T-helper 22 cell (primary cell): ENCODE measurements around the gene KANK3.
"Not testable (repeated sequence)": the region's sequence is repeated elsewhere in the genome, so short reads cannot be mapped to it uniquely, and the experiment has no call there.

Source experiments
- DNase-seq: peaks from one replicate; pipeline ENCODE4 v3.0.0-alpha.2; 2020; ENCODE audit warnings: low read depth

The KANK3 gene

DNA sequence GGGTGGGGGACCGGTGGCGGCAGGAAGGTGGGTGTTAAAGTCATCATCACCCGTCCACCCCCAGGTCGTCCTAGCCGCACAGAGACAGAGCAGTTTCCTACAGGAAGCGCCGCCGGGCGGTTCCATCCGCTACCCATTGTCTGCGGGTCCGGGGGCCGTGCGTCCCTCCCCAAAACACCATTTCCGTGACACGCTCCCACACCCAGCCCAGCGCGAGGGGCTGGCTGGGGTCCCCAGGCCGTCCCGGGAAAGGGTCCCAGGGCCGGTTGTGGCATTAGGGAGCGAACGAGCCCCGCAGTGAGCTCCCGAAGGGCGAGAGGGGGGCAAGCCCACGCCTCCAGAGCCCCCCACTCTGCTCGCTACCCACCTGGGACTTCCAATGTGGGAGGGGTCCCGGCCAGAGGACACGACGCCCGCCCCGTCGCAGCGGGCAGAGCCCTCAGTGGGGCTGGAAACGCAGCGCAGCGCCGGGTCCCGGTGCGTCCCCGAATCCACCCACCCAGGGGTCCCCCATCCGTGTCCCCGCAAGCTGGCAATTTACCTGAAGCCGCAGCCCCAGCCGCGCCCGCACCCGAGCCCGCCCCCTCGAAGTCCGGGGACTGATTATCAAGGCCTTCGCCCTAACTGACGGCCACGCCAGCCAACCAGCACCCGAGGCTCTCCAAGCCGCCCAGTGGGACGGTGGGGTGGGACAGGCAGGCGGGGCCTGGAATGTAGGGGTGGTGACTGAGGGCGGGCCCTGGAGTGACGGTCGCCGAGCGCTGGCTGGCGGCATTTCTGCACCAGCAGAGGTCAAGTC, at the start of gene KANK3:
Gene KANK3 (minus strand): TSS at position 579 of the 799 bp plus-strand sequence. CDS start 5,434 bp downstream, outside the sequence.
- peak; percentile 88 for DNase-seq

DNA sequence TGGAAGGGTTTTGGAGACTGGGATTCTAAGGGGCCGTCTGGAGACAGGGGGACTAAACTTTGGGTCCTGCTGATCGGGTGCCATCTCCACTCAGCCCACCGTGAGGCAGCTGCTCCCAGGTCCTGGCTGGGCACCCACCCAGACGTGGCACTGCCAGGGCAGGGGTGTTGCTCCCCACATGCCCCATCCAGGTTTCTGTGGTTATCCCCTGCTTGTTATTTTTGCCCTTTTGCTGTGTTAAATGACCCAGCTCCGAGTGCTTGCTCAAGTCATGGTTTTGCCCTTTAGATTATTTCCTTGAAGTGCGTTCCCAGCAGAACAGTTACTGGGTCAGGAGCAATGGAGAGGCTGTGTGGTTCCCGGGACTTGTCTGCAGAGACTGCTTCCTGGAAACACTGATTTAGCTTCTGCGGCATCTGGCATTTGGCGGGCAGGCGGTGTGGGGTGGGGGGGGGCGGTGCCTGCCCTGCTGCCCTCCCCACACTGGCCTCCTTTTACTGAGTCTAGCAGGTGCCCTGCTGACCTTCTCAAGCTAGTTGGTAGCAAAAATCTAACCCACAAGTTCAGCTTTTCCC, 49.0 kb upstream of the KANK3 start:
- DNase-seq: no peak

DNA sequence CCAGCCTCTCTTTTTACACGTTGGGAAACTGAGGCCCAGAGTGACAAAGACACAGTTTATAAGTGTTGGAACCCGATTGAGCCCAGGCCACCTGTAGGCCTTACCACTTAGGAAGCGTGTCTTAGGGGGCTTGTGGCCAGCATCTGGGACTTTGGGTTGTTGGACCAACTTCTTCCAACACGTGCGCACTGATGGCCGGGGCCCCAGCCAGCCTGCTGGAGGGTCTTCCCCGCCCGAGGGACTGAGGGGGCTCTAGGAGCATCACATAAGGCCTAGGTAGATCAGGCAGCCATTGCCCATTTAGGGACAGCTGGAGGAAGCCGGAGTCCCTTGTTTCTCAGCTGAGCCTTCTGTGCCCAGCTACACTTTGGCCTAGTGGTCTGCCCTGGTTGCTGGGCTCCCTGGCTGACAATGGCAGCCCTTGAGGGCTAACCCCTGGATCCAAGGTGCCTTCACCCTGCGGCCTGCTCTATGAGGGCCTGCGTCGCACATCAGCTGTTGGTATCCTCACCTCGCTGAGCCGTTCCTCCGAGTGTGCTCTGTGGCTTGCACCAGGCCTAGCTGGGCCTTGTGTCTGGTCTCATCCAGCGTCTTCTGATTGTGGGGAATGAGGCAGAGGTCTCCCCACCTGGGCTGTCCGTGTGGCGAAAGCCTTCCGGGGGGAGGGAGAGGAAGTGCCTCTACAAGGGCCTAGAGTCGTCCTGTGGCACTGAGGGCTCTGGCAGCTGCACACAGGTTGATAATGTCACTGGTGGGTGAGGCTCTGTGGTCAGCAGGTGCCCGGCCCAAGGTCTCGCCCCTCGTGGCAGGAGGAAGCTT, 48.3 kb upstream of the KANK3 start:
- no peak for DNase-seq

DNA sequence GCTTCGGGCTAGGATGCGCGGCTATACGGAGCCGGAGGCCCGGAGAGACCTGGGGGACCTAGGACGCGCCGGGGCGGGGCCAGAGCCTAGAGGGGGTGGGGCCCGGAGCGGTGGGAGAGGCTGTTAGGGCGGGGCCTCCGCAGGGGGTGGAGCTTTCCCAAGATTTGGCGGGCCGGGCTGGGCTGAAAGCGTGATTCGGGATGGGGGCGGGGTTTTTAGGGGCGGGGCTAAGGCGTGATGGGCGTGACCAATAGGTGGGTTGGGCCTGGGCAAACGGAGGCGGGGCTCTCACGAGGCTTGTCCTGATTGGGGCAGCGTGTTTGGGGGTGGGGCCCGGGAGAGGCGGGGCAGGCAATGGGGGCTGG, 47.5 kb upstream of the KANK3 start:
- DNase-seq: peak; percentile 84

DNA sequence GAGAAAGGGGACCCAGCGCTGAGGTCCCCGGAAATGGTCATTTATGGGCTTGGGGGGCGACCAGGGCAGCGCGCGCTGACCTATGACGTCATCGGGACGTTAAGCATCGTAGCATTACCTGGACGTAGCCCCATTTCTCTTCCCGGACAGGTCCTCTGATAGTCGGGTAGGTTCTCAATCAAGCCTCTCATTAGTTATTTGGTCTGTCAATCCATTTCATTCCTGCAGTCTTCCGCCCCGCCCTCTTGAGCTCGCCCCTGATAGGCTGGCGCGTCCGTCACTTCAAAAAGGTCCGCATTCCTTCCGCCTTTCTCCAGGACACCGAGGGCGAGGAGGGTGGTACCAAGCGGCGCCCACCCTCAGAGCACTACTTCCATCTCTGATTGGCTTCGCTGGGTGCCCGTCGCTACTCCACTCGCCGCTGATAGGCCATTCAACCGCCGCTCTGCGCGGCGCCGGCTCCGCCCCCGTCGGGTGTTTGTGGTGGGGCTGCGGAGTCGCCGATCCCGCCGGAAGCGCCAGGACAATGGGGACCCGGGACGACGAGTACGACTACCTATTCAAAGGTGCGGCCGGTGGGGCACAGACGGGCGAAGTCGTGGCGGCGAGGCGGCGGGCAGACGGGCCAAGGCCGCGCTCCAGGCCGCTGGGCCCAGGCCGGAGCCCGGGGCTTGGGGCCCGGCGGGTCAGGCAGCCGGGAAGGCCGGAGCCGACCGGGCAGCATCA, 47.0 kb upstream of the KANK3 start, which contains the start of gene RAB11B:
Gene RAB11B (plus strand): TSS at position 470 of the 726 bp plus-strand sequence. CDS start 57 bp downstream, at position 527.
- peak; percentile 98 for DNase-seq

DNA sequence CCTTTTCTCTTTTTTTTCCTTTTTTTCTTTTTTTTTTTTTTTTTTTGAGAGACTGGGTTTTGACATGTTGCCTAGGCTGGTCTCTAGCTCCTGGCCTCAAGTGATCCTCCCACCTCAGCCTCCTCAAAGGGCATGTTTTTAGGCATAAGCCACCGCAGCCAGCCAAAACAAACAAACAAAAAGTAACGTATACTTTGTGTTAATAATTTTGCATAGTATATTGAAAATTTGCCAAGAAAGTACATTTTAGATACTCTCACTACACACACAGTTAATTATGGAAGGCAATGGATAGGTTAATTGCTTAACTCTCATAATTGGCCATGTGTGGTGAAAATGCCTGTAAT, 45.5 kb upstream of the KANK3 start:
- no peak for DNase-seq

DNA sequence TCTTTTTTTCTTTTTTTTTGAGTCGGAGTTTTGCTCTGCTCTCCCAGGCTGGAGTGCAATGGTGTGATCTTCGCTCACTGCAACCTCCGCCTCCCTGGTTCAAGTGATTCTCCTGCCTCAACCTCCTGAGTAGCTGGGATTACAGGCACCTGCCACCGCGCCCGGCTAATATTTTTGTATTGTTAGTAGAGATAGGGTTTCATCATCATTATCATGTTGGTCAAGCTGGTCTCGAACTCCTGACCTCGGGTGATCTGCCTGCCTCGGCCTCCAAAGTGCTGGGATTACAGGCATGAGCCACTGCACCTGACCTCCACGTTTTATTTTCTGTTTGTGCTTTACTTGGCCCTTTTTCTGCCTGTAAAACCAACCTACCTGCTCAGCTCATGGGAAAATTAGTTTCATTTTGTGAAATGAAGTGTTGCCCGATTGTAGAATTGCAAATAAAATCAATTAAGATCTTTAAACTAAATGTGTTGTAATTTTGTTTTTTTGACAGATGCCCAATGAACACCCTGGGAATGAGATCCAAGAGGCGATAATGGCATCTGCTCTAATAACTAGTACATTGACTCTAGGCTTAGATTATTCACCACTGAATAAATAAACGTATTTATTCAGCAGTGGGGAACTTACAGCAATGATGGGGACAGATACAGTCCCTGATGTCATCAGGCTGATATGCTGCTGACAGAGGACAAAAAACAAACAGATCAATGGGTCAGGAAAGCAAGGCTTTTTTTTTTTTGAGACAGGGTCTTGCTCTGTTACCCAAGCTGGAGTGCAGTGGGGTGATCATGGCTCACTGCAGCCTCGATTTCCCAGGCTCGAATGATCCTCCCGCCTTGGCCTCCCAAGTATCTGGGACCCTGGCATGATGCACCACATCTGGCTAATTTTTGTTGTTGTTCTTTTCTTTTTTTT, 44.9 kb upstream of the KANK3 start:
- DNase-seq: no peak

DNA sequence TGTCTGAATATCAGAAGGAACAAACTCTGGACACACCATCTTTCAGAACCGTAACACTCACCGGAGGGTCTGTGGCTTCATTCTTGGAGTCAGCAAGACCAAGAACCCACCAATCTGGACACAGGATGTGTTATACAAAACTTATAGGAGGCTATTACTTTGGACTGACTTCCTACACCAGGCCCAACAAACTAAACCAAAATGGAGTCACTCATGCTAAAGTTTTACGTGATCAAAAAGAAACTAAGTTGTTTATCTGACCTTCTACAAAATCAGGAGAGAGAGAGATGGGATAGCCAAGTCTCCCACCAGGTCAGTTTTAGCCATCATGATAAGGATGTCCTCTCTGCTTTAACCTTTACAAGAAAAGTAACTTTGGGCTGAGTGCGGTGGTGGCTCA, 43.9 kb upstream of the KANK3 start:
- DNase-seq: no peak

DNA sequence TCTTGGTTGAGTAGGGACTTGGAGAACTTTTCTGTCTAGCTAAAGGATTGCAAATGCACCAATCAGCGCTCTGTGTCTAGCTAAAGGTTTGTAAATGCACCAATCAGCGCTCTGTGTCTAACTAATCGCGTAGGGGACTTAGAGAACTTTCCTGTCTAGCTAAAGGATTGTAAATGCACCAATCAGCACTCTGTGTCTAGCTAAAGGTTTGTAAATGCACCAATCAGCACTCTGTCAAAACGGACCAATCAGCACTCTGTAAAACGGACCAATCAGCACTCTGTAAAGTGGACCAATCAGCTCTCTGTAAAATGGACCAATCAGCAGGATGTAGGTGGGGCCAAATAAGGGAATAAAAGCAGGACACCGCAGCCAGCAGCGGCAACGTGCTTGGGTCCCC, 43.4 kb upstream of the KANK3 start:
- DNase-seq: not testable (repeated sequence)

DNA sequence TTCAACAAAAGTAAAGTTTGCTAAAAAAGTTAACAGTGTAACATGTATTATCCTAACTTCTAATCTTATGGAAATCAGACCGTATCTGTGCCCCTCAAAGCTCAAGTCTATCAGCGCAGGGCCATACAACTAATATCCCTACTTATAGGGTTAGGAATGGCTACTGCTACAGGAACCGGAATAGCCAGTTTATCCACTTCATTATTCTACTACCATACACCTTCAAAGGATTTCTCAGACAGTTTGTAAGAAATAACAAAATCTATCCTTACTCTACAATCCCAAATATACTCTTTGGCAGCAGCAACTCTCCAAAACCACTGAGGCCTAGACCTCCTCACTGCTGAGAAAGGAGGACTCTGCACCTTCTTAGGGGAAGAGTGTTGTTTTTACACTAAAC, 42.5 kb upstream of the KANK3 start:
- DNase-seq: not testable (repeated sequence)

DNA sequence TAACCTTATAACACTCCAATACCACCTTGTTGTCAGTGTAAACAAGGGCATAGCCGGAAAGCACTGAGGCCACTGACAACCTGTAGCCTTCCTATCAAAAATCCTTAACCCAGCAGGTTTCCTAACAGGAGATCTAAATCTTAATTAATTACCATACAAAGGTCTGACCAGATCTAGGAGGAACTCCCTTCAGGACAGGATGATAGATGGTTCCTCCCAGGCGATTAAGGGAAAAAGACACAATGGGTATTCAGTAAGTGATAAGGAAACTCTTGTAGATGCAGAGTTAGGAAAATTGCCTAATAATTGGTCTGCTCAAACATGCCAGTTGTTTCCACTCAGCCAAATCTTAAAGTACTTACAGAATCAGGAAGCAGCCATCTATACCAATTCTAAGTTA, 42.0 kb upstream of the KANK3 start:
- DNase-seq: not testable (repeated sequence)

DNA sequence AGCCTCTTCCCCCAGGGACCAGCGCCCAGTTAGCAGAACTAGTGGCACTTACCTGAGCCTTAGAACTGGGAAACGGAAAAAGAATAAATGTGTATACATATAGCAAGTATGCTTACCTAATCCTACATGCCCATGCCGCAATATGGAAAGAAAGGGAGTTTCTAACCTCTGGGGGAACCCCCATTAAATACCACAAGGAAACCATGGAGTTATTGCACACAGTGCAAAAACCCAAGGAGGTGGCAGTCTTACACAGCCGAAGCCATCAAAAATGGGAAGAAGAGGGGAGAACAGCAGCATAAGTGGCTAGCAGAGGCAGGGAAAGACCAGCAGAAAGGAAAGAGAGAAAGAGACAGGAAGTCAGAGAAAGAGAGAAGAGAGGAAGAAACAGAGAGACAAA, 41.5 kb upstream of the KANK3 start:
- not testable (repeated sequence) for DNase-seq

DNA sequence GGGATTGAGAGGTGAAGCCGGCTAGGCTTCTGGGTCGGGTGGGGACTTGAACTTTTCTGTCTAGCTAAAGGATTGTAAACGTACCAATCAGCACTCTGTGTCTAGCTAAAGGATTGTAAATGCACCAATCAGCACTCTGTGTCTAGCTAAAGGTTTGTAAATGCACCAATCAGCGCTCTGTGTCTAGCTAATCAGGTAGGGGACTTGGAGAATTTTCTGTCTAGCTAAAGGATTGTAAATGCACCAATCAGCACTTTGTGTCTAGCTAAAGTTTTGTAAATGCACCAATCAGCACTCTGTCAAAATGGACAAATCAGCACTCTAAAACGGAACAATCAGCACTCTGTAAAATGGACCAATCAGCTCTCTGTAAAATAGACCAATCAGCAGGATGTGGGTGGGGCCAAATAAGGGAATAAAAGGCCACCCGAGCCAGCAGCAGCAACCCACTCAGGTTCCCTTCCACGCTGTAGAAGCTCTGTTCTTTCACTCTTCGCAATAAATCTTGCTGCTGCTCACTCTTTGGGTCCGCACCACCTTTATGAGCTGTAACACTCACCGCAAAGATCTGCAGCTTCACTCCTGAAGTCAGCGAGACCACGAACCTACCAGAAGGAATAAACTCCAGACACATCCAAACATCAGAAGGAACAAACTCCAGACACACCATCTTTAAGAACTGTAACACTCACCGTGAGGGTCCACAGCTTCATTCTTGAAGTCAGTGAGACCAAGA, 36.3 kb upstream of the KANK3 start:
- not testable (repeated sequence) for DNase-seq

DNA sequence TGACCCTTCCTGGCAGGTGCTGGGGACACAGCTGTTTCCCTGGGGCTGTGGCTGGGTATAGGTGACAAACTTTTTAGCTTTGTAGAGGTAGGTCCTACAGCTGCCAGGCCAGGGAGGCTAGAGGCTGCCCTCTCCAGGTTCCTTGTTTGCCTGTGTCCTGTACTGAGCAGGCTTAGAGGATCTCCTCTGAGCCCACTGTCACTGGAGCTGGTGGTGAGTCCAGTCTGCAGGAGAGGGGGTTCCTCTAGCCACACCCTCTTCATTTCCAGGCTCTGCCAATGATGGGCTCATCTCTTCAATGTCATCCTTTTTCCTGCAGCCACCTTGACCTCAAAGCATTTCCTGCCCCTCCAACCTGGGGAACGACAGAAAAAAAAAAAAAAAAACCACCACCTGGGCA, 34.5 kb upstream of the KANK3 start:
- DNase-seq: no peak

DNA sequence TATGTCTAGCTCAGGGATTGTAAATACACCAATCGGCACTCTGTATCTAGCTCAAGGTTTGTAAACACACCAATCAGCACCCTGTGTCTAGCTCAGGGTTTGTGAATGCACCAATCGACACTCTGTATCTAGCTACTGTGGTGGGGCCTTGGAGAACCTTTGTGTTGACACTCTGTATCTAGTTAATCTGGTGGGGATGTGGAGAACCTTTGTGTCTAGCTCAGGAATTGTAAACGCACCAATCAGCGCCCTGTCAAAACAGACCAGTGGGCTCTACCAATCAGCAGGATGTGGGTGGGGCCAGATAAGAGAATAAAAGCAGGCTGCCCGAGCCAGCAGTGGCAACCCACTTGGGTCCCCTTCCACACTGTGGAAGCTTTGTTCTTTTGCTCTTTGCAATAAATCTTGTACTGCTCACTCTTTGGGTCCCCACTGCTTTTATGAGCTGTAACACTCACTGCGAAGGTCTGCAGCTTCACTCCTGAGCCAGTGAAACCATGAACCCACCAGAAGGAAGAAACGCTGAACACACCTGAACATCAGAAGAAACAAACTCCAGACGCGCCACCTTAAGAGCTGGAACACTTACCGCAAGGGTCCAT, 33.4 kb upstream of the KANK3 start:
- not testable (repeated sequence) for DNase-seq

DNA sequence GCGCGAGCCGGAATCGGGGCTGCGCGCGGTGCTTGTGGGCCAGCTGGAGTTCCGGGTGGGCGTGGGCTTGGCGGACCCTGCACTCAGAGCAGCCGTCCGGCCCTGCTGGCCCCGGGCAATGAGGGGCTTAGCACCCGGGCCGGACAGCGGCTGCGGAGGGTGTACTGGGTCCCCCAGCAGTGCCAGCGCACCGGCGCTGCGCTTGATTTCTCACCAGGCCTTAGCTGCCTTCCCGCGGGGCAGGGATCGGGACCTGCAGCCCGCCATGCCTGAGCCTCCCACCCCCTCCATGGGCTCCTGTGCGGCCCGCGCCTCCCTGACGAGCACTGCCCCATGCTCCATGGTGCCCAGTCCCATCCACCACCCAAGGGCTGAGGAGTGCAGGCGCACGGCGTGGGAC, 32.7 kb upstream of the KANK3 start:
- DNase-seq: not testable (repeated sequence)

DNA sequence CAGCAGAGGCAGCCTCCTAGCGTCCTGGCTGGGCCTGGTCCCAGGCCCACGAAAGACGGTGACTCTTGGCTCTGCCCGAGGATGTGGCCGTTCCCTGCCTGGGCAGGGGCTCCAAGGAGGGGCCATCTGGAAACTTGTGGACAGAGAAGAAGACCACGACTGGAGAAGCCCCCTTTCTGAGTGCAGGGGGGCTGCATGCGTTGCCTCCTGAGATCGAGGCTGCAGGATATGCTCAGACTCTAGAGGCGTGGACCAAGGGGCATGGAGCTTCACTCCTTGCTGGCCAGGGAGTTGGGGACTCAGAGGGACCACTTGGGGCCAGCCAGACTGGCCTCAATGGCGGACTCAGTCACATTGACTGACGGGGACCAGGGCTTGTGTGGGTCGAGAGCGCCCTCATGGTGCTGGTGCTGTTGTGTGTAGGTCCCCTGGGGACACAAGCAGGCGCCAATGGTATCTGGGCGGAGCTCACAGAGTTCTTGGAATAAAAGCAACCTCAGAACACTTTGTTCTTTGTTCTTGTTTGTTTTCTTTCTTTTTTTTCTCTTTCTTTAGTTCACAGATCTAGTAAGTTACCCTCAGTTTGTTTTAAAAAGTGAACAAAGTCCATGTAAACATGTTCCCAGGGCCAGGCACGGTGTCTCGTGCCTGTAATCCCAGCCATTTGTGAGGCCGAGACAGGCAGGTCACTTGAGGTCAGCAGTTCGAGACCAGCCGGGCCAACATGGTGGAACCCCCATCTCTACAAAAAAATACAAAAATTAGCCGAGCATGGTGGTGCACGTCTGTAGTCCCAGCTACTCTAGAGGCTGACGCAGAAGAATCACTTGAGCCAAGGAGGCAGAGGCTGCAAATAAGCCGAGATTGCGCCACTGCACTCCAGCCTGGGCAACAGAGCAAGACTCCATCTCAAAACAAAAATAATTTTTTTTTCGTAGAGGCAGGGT, 31.1 kb upstream of the KANK3 start:
- DNase-seq: no peak

DNA sequence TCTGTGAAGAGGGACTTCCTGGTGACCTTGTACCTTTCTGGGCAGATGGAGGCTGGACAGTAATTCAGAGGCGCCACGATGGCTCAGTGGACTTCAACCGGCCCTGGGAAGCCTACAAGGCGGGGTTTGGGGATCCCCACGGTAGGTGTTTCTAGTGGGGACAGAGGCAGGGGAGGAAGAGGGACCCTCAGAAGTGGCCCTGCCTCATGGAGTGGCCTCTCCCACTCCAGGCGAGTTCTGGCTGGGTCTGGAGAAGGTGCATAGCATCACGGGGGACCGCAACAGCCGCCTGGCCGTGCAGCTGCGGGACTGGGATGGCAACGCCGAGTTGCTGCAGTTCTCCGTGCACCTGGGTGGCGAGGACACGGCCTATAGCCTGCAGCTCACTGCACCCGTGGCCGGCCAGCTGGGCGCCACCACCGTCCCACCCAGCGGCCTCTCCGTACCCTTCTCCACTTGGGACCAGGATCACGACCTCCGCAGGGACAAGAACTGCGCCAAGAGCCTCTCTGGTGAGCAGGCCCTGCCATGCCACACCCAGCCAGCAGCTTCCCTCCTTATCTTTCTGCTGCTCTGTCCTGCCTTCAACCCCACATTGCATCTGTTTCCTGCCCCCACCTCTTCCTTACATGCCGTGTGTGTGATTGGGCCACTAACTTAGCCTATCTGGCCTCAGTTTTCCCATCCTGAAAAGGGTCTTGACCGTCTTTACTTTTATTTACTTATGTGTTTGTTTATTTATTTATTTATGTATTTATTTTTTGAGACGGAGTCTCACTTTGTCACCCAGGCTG, 28.1 kb upstream of the KANK3 start:
- DNase-seq: no peak
